Measurements from ENCODE around the gene NR3C2.

NR3C2 gene

DNA sequence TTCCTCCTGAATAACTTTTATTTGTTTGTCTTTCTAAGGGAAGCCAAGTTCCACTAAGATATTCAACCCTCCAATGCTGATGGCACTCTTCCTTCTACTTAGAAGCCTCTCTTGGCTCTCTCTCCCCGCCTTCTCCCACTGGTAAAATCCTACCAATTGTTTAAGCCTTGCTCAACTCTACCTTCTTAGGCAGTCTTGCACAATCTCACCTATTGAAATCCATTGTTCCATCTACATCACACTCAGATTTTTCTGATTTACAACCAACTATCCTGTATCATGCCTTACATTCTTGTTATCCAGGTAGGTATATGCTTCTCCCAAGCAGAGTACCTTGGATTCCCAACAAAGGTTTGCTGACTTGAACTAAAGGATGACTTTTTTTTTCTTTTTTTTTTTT is 69.1 kb downstream of the NR3C2 start:
- Histone ChIP-seq H4K20me1 (ENCODE audit: insufficient read depth) (no peaks in the 10 kb centered on the region), H3K4me1 (ENCODE audit: low read depth, poor library complexity, severe bottlenecking) (peaks cover 15% of the 10 kb centered on the region), H3K27ac (no peak overlapping the region), H3K4me3 (IDR thresholded peaks at IDR 0.05; ENCODE audit: insufficient read depth, low read depth, low read length) (no peak overlapping the region), H2AFZ (ENCODE audit: low read depth) (no peak overlapping the region), H3K9ac (no peak overlapping the region), H3K27me3 (ENCODE audit: insufficient read depth, low read depth) (no peaks in the 10 kb centered on the region), H3K79me2 (ENCODE audit: insufficient read depth, low read depth) (no peaks in the 10 kb centered on the region), H3K4me2 (no peak overlapping the region), H3K36me3 (ENCODE audit: insufficient read depth) (no peaks in the 10 kb centered on the region)
- TF ChIP-seq, protein P1, sequence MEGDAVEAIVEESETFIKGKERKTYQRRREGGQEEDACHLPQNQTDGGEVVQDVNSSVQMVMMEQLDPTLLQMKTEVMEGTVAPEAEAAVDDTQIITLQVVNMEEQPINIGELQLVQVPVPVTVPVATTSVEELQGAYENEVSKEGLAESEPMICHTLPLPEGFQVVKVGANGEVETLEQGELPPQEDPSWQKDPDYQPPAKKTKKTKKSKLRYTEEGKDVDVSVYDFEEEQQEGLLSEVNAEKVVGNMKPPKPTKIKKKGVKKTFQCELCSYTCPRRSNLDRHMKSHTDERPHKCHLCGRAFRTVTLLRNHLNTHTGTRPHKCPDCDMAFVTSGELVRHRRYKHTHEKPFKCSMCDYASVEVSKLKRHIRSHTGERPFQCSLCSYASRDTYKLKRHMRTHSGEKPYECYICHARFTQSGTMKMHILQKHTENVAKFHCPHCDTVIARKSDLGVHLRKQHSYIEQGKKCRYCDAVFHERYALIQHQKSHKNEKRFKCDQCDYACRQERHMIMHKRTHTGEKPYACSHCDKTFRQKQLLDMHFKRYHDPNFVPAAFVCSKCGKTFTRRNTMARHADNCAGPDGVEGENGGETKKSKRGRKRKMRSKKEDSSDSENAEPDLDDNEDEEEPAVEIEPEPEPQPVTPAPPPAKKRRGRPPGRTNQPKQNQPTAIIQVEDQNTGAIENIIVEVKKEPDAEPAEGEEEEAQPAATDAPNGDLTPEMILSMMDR (conservative IDR thresholded peaks at IDR 0.05; ENCODE audit: low read depth, low read length), result no peak

DNA sequence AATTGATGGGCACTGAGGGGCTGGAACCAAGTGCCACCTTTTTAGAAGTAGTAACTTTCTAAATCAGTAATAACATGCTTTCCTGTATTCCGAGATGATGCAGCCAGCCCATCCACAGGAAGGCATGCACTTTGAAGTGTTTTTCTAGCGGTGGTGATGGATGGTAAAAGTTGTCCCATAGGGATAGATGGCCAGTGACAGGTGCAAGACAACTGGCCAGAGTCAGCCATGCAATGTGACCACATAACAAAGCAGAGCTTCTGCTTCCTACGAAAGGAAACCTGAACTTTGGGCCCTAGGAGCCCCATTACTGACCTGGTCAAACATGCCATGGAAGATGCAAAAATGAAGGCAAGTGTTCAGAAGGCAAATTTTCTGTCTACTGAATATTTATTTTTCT is 72.3 kb downstream of the NR3C2 start:
- no peak overlapping the region for H3K9ac ChIP-seq
- TF ChIP-seq, protein P1 (conservative IDR thresholded peaks at IDR 0.05; ENCODE audit: low read depth, low read length), result no peak
- no peaks in the 10 kb centered on the region for H3K36me3 ChIP-seq (ENCODE audit: insufficient read depth)
- no peaks in the 10 kb centered on the region for H3K79me2 ChIP-seq (ENCODE audit: insufficient read depth, low read depth)
- no peak overlapping the region for H3K4me3 ChIP-seq (IDR thresholded peaks at IDR 0.05; ENCODE audit: insufficient read depth, low read depth, low read length)
- H4K20me1 ChIP-seq (ENCODE audit: insufficient read depth), result no peaks in the 10 kb centered on the region
- H3K27ac ChIP-seq, result no peak overlapping the region
- H3K4me2 ChIP-seq, result no peak overlapping the region
- no peak overlapping the region for H2AFZ ChIP-seq (ENCODE audit: low read depth)
- no peaks in the 10 kb centered on the region for H3K4me1 ChIP-seq (ENCODE audit: low read depth, poor library complexity, severe bottlenecking)
- H3K27me3 ChIP-seq (ENCODE audit: insufficient read depth, low read depth), result no peaks in the 10 kb centered on the region

DNA sequence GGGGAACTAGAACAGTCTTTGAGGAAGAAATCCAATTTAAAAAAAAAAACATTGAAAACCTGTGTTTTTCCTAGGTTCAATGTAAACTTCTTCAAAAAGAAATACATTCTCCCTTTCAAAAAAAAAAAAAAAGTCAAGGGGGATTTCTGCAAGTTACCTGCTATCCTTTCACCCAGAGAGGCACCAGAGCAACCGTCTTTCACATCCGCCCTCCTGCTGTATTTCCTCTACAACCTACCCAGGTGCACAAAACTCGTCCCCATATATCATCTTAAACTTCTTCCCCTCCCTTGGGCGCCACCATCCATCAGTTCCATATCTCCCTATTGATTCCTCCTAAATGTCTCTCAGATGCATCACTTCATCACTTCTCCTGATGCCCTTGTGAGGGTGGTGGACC is 74.5 kb downstream of the NR3C2 start:
- no peaks in the 10 kb centered on the region for H3K27me3 ChIP-seq (ENCODE audit: insufficient read depth, low read depth)
- TF ChIP-seq, protein P1 (conservative IDR thresholded peaks at IDR 0.05; ENCODE audit: low read depth, low read length), result no peak

DNA sequence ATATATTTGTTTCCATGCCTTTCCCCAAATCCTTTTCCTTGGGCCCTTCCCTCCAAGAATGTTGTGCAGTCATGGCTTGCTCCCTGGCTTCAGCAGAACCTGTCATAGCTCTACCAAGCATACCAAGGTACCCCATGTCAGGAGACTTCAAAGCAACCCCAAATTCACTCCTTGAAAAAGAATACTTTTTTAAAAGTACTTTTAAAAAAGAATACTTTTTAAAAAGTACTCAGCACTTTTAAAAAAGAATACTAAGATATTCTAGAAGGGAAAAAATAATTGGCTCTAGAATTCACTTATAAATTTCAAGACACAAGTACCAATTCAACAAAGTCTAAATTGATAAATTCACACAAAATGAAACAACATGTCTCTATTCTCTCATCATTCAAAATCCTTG is 76.0 kb downstream of the NR3C2 start:
- no peaks in the 10 kb centered on the region for H3K36me3 ChIP-seq (ENCODE audit: insufficient read depth)
- TF ChIP-seq, protein P1 (conservative IDR thresholded peaks at IDR 0.05; ENCODE audit: low read depth, low read length), result no peak

More for the DNA sequence above, 74.5 kb downstream of the NR3C2 start:
- H3K4me3 ChIP-seq (IDR thresholded peaks at IDR 0.05; ENCODE audit: insufficient read depth, low read depth, low read length), result no peak overlapping the region
- H3K79me2 ChIP-seq (ENCODE audit: insufficient read depth, low read depth), result no peaks in the 10 kb centered on the region
- H2AFZ ChIP-seq (ENCODE audit: low read depth), result no peak overlapping the region
- no peaks in the 10 kb centered on the region for H3K4me1 ChIP-seq (ENCODE audit: low read depth, poor library complexity, severe bottlenecking)
- H4K20me1 ChIP-seq (ENCODE audit: insufficient read depth), result no peaks in the 10 kb centered on the region
- no peaks in the 10 kb centered on the region for H3K36me3 ChIP-seq (ENCODE audit: insufficient read depth)
- H3K4me2 ChIP-seq, result no peak overlapping the region
- H3K9ac ChIP-seq, result no peak overlapping the region
- no peak overlapping the region for H3K27ac ChIP-seq

More for the DNA sequence above, 76.0 kb downstream of the NR3C2 start:
- Histone ChIP-seq H3K27me3 (ENCODE audit: insufficient read depth, low read depth) (no peaks in the 10 kb centered on the region), H2AFZ (ENCODE audit: low read depth) (no peak overlapping the region), H3K4me2 (no peak overlapping the region), H3K27ac (no peak overlapping the region), H3K9ac (no peak overlapping the region), H4K20me1 (ENCODE audit: insufficient read depth) (no peaks in the 10 kb centered on the region), H3K4me3 (IDR thresholded peaks at IDR 0.05; ENCODE audit: insufficient read depth, low read depth, low read length) (no peak overlapping the region), H3K4me1 (ENCODE audit: low read depth, poor library complexity, severe bottlenecking) (no peaks in the 10 kb centered on the region), H3K79me2 (ENCODE audit: insufficient read depth, low read depth) (no peaks in the 10 kb centered on the region)

Measured in KMS-11 (cell line).